AG10803 (cell line): ENCODE results near the gene RARA.

Source experiments
- DNase-seq: peaks from one replicate; pipeline ENCODE4 v3.0.0; 2010; ENCODE audit warnings: low read depth
- H3K4me3 ChIP-seq: 2 replicates; pipeline ENCODE4 v1.5.1; 2011; ENCODE audit warnings: mild to moderate bottlenecking, low read length, control low read depth
- TF ChIP-seq, protein P1 (sequence below): conservative IDR thresholded peaks from 2 replicates; pipeline ENCODE4 v1.5.1; 2011; ENCODE audit warnings: mild to moderate bottlenecking, low read length, control low read depth, inconsistent platforms

RARA gene

GRCh38 chr17:40316571-40317344, 7.8 kb downstream of the RARA start:
- peak; percentile 87 for DNase-seq
- TF ChIP-seq, protein P1, sequence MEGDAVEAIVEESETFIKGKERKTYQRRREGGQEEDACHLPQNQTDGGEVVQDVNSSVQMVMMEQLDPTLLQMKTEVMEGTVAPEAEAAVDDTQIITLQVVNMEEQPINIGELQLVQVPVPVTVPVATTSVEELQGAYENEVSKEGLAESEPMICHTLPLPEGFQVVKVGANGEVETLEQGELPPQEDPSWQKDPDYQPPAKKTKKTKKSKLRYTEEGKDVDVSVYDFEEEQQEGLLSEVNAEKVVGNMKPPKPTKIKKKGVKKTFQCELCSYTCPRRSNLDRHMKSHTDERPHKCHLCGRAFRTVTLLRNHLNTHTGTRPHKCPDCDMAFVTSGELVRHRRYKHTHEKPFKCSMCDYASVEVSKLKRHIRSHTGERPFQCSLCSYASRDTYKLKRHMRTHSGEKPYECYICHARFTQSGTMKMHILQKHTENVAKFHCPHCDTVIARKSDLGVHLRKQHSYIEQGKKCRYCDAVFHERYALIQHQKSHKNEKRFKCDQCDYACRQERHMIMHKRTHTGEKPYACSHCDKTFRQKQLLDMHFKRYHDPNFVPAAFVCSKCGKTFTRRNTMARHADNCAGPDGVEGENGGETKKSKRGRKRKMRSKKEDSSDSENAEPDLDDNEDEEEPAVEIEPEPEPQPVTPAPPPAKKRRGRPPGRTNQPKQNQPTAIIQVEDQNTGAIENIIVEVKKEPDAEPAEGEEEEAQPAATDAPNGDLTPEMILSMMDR = no peak; the same call in 1 of the 2 replicates
- H3K4me3 ChIP-seq = peak overlapping the region; percentile 68

GRCh38 chr17:40317345-40317873, 8.4 kb downstream of the RARA start:
- peak; percentile 81 for DNase-seq
- H3K4me3 ChIP-seq = peak overlapping the region; percentile 68
- TF ChIP-seq, protein P1 = peak; percentile 72

DNA sequence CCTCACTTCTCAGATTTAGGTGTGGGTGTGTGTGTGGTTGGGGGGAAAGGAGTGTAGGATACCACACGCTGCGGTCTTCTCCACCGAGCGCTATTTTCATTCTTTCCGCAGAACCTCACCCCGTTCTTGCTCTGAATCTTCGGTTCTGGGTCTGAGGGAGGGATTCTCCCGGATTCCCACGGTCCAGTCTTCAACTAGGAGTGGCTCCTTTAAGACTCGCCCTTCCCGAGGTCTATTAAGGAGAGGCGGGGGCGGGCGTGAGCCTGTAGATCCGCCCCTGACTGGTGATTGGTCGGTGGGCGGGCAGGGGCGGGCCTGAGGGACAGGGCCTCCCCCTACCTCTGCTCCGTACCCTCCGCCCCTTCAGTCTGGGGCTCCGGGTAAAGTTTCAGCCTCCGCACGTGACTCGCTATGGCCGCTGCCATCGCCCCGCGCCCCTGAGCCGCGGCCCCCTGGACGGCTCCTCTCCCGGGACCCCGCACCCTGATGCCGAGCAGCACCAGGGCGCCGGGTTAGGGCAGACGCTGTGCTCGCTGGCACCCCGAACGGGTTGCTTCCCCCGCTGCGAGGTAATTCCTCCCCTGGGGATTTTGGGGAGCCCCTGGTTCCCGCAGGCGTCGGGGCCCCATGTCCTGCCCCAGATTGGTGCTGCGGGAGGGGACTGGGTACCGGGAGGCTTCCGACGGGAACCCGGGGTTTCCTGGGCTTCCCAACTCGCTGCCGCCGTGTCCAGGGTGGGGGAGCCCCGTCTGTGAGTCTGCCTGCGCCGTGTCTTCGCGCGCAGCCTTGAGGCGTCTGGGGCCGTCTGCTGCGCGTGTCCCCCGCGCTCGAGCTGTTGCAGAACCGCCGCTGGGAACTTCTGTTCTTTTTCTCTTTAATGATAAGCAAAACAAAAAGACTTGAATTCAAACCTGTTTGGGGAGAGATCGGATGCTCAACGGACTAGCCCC, 9.2 kb downstream of the RARA start:
- TF ChIP-seq, protein P1 = no peak
- peak overlapping the region; percentile 93 for H3K4me3 ChIP-seq
- peak; percentile 97 for DNase-seq

- peak; percentile 38 for DNase-seq
- TF ChIP-seq, protein P1 = peak; percentile 20; the same call in 1 of the 2 replicates
These were observed 9.9 kb downstream of the RARA start for GRCh38 chr17:40318830-40319391.

DNA sequence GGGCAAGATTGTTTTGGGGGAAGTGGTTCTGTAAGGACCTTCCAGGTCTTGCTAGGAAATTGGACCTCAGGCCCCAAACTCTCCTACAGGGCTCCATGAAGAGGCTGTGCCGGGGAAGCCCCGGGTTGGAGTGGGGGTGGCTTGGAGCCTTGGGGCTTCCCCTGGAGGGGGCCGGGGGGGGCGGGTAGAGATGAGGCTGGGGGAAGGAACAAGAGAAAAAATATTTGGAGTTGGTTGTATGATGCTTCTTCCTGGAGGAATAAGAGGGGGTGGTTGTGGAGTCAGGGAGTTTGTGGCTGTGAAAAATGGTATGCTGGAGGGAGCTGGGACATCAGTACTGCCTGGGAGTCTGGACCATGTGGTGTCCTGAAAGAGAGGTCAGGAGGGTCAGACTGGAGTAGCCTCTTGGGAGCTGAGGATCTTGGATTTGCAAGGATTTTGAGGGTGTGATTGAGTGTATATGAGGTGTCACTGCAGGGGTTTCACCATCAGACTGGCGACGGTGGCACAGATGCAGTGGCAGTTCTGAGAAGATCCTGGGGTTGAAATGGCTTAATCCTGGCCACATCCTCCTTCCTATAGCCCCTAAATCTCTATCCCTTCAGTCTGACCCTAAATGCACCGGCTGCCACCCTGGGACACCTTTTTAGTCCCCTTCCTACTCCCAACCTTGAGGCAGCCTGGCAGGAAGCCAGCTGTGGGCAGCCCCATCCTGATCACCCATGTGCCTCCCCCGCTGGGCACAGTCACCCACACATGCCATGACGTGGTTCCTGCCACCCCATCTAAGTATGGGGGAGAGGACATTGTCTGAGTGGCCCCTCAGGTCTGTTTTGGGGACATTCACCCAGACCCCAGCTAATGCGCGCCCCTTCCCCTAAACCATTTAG, 10.9 kb downstream of the RARA start:
- TF ChIP-seq, protein P1 = no peak
- DNase-seq = peak; percentile 38
- H3K4me3 ChIP-seq = peak overlapping the region; percentile 93

More at GRCh38 chr17:40318830-40319391, 9.9 kb downstream of the RARA start:
- H3K4me3 ChIP-seq = peak overlapping the region; percentile 93
